Measurements from ENCODE around the gene CFAP74.

DNA sequence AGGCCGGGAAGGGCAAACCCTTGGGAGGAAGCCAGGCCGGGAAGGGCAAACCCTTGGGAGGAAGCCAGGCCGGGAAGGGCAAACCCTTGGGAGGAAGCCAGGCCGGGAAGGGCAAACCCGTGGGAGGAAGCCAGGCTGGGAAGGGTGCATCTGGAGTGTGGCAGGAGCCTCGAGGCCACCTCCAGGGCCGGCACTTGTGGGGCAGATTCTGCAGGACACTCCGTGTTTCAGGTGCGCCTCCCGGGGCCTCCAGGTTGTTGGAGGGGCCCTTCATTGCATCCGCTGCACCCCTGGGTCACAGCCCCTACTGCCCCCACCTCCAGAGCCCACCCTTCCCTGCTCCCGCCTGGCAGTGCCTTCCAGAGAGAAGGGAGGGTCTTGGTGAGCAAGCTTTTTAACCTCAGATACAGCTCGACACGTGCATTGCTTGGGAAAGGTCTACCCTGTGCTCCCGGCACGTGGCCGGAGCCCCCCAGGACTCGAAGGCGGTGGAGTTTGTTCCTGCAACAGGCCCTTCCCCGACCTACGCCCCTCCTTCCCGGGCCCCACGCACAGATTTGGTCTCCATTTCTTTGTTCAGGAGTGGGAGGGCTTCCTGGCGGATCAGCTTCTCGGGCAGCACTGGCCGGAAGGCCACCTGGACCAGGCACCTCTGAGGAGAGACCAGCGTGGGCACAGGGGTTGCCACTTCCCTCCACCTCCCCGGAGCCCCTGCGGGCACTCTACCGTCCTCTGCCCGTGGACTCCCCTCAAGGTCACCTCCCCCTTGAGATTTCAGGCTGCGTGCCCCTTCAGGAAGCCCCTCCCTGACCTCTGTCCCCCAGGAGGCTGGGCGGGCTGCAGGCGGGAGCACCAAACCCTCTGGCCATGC, 75.1 kb downstream of the CFAP74 start:
- TF ChIP-seq, protein P1, sequence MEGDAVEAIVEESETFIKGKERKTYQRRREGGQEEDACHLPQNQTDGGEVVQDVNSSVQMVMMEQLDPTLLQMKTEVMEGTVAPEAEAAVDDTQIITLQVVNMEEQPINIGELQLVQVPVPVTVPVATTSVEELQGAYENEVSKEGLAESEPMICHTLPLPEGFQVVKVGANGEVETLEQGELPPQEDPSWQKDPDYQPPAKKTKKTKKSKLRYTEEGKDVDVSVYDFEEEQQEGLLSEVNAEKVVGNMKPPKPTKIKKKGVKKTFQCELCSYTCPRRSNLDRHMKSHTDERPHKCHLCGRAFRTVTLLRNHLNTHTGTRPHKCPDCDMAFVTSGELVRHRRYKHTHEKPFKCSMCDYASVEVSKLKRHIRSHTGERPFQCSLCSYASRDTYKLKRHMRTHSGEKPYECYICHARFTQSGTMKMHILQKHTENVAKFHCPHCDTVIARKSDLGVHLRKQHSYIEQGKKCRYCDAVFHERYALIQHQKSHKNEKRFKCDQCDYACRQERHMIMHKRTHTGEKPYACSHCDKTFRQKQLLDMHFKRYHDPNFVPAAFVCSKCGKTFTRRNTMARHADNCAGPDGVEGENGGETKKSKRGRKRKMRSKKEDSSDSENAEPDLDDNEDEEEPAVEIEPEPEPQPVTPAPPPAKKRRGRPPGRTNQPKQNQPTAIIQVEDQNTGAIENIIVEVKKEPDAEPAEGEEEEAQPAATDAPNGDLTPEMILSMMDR (IDR thresholded peaks at IDR 0.05; ENCODE audit: poor library complexity, severe bottlenecking), result no peak
- TF ChIP-seq TAF1 (IDR thresholded peaks at IDR 0.05; ENCODE audit: low read depth), result no peak

All from neural cell (in vitro differentiated cells).